Measurements from ENCODE around the gene TMSB4X.

- TF ChIP-seq EZH2 (IDR thresholded peaks at IDR 0.05; ENCODE audit: low read length) (no peak), CTCF (optimal IDR thresholded peaks at IDR 0.05 in 1 of 3, IDR thresholded peaks at IDR 0.05 in 1 of 3, conservative IDR thresholded peaks at IDR 0.05 in 1 of 3; ENCODE audit: extremely low read depth in 1 of 3, insufficient read depth in 2 of 3, low read length in 3 of 3) (no peak)
Measured at GRCh38 chrX:12955882-12956703, 18.8 kb upstream of the TMSB4X start.
